Muscle layer of colon (tissue), 2 donors: ENCODE results near the gene RIN3.
A peak's percentile ranks its signal among the peaks of the same experiment; 100 is the strongest.

Experiments
- H3K27ac ChIP-seq: one replicate; pipeline ENCODE4 v1.7.0; 2013; ENCODE audit warnings: low read depth, mild to moderate bottlenecking, low read length, moderate library complexity
- H3K27me3 ChIP-seq, 2 donors: one replicate each; pipeline ENCODE4 v1.7.0; 2013; ENCODE audit warnings: low read length in 2 of 2, mild to moderate bottlenecking in 2 of 2; ENCODE audit not compliant: insufficient read depth in 2 of 2, control insufficient read depth in 1 of 2
- H3K36me3 ChIP-seq: one replicate; pipeline ENCODE4 v1.7.0; 2013; ENCODE audit warnings: mild to moderate bottlenecking, low read length; ENCODE audit not compliant: insufficient read depth
- H3K4me1 ChIP-seq: one replicate; pipeline ENCODE4 v1.7.0; 2013; ENCODE audit warnings: mild to moderate bottlenecking, low read length; ENCODE audit not compliant: insufficient read depth
- H3K4me3 ChIP-seq, 2 donors: one replicate each; pipeline ENCODE4 v1.7.0; 2013; ENCODE audit warnings: low read length in 2 of 2, low read depth in 1 of 2, mild to moderate bottlenecking in 1 of 2, moderate library complexity in 1 of 2
- H3K9ac ChIP-seq: one replicate; pipeline ENCODE4 v1.7.0; 2013; ENCODE audit warnings: low read length
- H3K9me3 ChIP-seq: one replicate; pipeline ENCODE4 v1.7.0; 2013; ENCODE audit warnings: mild to moderate bottlenecking, low read length
- donor health status: abdominal sarcoma.
- donor health status: Adenocarcinoma of cecum.

RIN3 gene

GRCh38 chr14:92717571-92718042 lies 204.0 kb downstream of the RIN3 start:
- H3K4me1 ChIP-seq = peaks cover 35% of the 10 kb centered on the region
- no peak overlapping the region for H3K4me3 ChIP-seq
- H3K9ac ChIP-seq = no peak overlapping the region
- H3K9me3 ChIP-seq = no peaks in the 10 kb centered on the region
- H3K27ac ChIP-seq = no peak overlapping the region
- peaks cover 7% of the 10 kb centered on the region for H3K36me3 ChIP-seq
- no peaks in the 10 kb centered on the region for H3K27me3 ChIP-seq

- H3K27ac ChIP-seq = peak overlapping the region; percentile 44
- H3K9ac ChIP-seq = no peak overlapping the region
- no peaks in the 10 kb centered on the region for H3K27me3 ChIP-seq
- H3K4me3 ChIP-seq = no peak overlapping the region
- no peaks in the 10 kb centered on the region for H3K9me3 ChIP-seq
- no peaks in the 10 kb centered on the region for H3K36me3 ChIP-seq
- H3K4me1 ChIP-seq = peaks cover 35% of the 10 kb centered on the region
Observed at GRCh38 chr14:92718664-92719063, 205.1 kb downstream of the RIN3 start.

- Histone ChIP-seq H3K4me3 (no peak overlapping the region), H3K9ac (no peak overlapping the region), H3K9me3 (no peaks in the 10 kb centered on the region), H3K4me1 (peaks cover 39% of the 10 kb centered on the region), H3K27ac (peak overlapping the region; percentile 65), H3K36me3 (no peaks in the 10 kb centered on the region), H3K27me3 (no peaks in the 10 kb centered on the region)
Observed at GRCh38 chr14:92719421-92719820, 205.8 kb downstream of the RIN3 start.

DNA sequence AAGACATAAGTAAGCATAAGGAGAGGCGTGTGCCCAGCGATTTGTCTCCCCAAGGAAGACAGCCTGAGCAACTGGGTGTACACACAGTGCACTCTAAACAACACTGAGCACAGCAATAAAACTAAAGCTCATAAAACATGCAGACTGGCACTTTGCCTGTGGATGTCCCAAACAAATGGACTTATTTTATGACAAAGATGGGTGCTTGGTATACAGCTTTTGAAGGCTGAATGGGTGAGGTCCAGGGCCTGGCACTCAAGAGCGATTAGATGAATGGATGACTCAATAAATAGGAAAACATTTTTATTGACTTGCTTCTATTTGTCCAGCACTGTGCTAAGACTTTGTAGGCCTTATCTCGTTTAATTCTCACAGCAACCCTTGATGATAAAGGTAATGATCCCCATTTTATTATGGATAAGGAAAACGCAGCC lies 206.3 kb downstream of the RIN3 start:
- peaks cover 44% of the 10 kb centered on the region for H3K4me1 ChIP-seq

DNA sequence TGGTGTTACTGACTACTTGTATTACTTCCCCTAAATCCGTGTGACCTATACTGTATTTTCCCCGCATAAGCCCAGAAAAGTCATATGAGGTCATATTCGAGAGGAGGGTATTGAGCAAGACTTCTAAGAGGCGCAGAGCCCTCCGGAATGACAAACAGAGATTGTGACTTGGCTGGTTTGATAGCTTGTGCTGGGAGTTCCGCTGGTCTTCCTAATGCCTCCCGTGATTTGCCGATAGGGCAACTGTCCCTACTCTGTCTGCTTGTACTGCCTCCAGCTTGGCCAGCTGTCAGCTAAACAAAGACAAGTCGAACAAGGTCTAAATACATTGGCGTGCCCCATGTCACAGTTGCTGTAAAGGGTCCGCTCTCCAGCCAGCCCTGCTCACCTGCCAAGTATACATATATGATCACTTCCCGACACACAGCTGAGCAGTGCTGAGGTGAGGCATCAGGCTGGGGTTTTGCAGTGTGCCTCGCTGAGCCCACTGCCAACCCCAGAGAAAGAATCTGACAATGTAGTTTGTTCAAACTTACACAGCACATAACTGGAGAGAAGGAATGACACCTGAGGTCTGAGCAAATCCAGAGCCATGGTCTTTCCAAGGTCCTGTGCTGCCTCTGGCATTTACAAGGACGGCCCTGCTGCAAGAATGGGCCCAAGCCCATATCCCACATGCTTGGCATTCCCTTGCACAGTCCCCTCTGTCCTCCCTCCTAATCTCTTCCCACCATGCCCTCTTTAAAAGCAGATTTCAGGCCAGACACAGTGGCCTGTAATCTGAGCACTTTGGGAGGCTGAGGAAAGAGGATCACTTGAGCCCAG lies 211.1 kb downstream of the RIN3 start:
- Histone ChIP-seq H3K4me3 (no peak overlapping the region), H3K9me3 (no peaks in the 10 kb centered on the region), H3K4me1 (peaks cover 42% of the 10 kb centered on the region), H3K36me3 (peaks cover 4% of the 10 kb centered on the region), H3K9ac (no peak overlapping the region), H3K27me3 (no peaks in the 10 kb centered on the region), H3K27ac (peak overlapping the region; percentile 47)

More for the DNA sequence above, 206.3 kb downstream of the RIN3 start:
- no peak overlapping the region for H3K4me3 ChIP-seq
- H3K36me3 ChIP-seq = no peaks in the 10 kb centered on the region
- no peaks in the 10 kb centered on the region for H3K9me3 ChIP-seq
- H3K9ac ChIP-seq = no peak overlapping the region
- no peaks in the 10 kb centered on the region for H3K27me3 ChIP-seq
- peak overlapping the region; percentile 77 for H3K27ac ChIP-seq

- Histone ChIP-seq H3K27ac (no peak overlapping the region), H3K9me3 (no peaks in the 10 kb centered on the region), H3K36me3 (peaks cover 16% of the 10 kb centered on the region), H3K27me3 (no peaks in the 10 kb centered on the region), H3K9ac (no peak overlapping the region), H3K4me3 (no peak overlapping the region), H3K4me1 (peaks cover 26% of the 10 kb centered on the region)
Observed at GRCh38 chr14:92726135-92726932, 212.8 kb downstream of the RIN3 start.

- H3K9me3 ChIP-seq = no peaks in the 10 kb centered on the region
- H3K27me3 ChIP-seq = no peaks in the 10 kb centered on the region
- no peak overlapping the region for H3K27ac ChIP-seq
- no peak overlapping the region for H3K9ac ChIP-seq
- no peak overlapping the region for H3K4me3 ChIP-seq
- peaks cover 26% of the 10 kb centered on the region for H3K4me1 ChIP-seq
- H3K36me3 ChIP-seq = peaks cover 22% of the 10 kb centered on the region
Observed at GRCh38 chr14:92726933-92727262, 213.3 kb downstream of the RIN3 start.

GRCh38 chr14:92728759-92729364 lies 215.3 kb downstream of the RIN3 start:
- Histone ChIP-seq H3K36me3 (peaks cover 30% of the 10 kb centered on the region), H3K9ac (no peak overlapping the region), H3K27ac (no peak overlapping the region), H3K9me3 (no peaks in the 10 kb centered on the region), H3K27me3 (no peaks in the 10 kb centered on the region), H3K4me3 (no peak overlapping the region), H3K4me1 (peaks cover 26% of the 10 kb centered on the region)

- H3K9me3 ChIP-seq = no peaks in the 10 kb centered on the region
- no peaks in the 10 kb centered on the region for H3K27me3 ChIP-seq
- H3K4me3 ChIP-seq = no peak overlapping the region
- peaks cover 32% of the 10 kb centered on the region for H3K36me3 ChIP-seq
- H3K9ac ChIP-seq = no peak overlapping the region
- H3K27ac ChIP-seq = no peak overlapping the region
- H3K4me1 ChIP-seq = peaks cover 18% of the 10 kb centered on the region
Observed at GRCh38 chr14:92729634-92730358, 216.2 kb downstream of the RIN3 start.

- H3K4me1 ChIP-seq = peaks cover 6% of the 10 kb centered on the region
Observed at GRCh38 chr14:92731622-92732115, 218.1 kb downstream of the RIN3 start.

GRCh38 chr14:92733007-92733406 lies 219.4 kb downstream of the RIN3 start:
- Histone ChIP-seq H3K4me3 (no peak overlapping the region), H3K27me3 (no peaks in the 10 kb centered on the region), H3K4me1 (peaks cover 11% of the 10 kb centered on the region), H3K27ac (no peak overlapping the region), H3K9me3 (no peaks in the 10 kb centered on the region), H3K9ac (no peak overlapping the region), H3K36me3 (peaks cover 35% of the 10 kb centered on the region)

More at GRCh38 chr14:92731622-92732115, 218.1 kb downstream of the RIN3 start:
- Histone ChIP-seq H3K9me3 (no peaks in the 10 kb centered on the region), H3K27me3 (no peaks in the 10 kb centered on the region), H3K4me3 (no peak overlapping the region), H3K9ac (no peak overlapping the region), H3K36me3 (peaks cover 35% of the 10 kb centered on the region), H3K27ac (no peak overlapping the region)
